Activated CD4-positive, alpha-beta T cell treated with anti-CD3 and anti-CD28 coated beads, Interleukin-2, amount 10 ng/mL, durations not matched to agents 24 days and 14 days (primary cell): ENCODE results near the gene TPX2. TPM values are rescaled to one million over a fixed set of nuclear protein-coding genes. Genes with fewer than 3 reads are reported as not detected.
"Not testable (repeated sequence)": the region's sequence is repeated elsewhere in the genome, so short reads cannot be mapped to it uniquely, and the experiment has no call there.

ENCODE experiments used
- DNase-seq: peaks from one replicate; pipeline ENCODE4 v3.0.0; 2022
- H3K27ac Mint-ChIP-seq: one replicate; pipeline ENCODE4 v1.8.0; 2022; ENCODE audit warnings: mild to moderate bottlenecking, mixed read lengths
- H3K27me3 Mint-ChIP-seq: one replicate; pipeline ENCODE4 v1.8.0; 2022; ENCODE audit warnings: mixed read lengths
- H3K36me3 Mint-ChIP-seq: one replicate; pipeline ENCODE4 v1.8.0; 2022; ENCODE audit warnings: low read depth, mild to moderate bottlenecking, mixed read lengths
- H3K4me1 Mint-ChIP-seq: one replicate; pipeline ENCODE4 v1.8.0; 2021; ENCODE audit warnings: mixed read lengths
- H3K4me3 Mint-ChIP-seq: one replicate; pipeline ENCODE4 v1.8.0; 2022; ENCODE audit warnings: mild to moderate bottlenecking, moderate library complexity, mixed read lengths
- H3K9me3 Mint-ChIP-seq: one replicate; pipeline ENCODE4 v1.8.0; 2021; ENCODE audit warnings: mixed read lengths
- intact Hi-C: fragments of 100-400 bp; cut with micrococcal nuclease; formaldehyde crosslinking; loops from one replicate; pipeline ENCODE4 v1.15.1; 2023
- total RNA-seq: library from RNA; stranded (reverse); gene quantifications from 2 replicates; pipeline ENCODE4 v1.2.3, GENCODE V29; 2022

Gene TPX2
- total RNA-seq, 1 donor from 2014 or later = 61.3 TPM

DNA sequence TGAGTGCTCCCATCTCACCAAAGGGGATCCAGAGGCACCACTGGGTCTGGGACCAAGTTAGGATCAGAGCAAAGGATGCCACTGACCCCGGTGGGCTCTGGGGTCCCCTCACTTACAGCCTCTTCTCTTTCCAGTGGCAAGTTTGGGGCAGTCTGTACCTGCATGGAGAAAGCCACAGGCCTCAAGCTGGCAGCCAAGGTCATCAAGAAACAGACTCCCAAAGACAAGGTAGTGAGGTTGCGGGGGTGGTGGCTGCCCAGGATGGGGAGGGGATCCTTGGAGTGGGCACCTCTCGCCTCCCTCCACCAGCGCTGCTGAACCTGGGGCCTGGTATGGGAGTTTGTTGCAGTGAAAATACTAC, 85.0 kb downstream of the TPX2 start:
- Mint-ChIP-seq H3K27me3 (peaks cover 5% of the 10 kb centered on the region), H3K4me1 (peaks cover 9% of the 10 kb centered on the region), H3K36me3 (no peaks in the 10 kb centered on the region), H3K4me3 (no peak overlapping the region), H3K9me3 (no peaks in the 10 kb centered on the region), H3K27ac (no peak overlapping the region)
- intact Hi-C loops = loop anchor here (10.0 kb wide), 1 partner anchor 211 kb away; no protein-coding TSS in a partner anchor
- DNase-seq = no peak

DNA sequence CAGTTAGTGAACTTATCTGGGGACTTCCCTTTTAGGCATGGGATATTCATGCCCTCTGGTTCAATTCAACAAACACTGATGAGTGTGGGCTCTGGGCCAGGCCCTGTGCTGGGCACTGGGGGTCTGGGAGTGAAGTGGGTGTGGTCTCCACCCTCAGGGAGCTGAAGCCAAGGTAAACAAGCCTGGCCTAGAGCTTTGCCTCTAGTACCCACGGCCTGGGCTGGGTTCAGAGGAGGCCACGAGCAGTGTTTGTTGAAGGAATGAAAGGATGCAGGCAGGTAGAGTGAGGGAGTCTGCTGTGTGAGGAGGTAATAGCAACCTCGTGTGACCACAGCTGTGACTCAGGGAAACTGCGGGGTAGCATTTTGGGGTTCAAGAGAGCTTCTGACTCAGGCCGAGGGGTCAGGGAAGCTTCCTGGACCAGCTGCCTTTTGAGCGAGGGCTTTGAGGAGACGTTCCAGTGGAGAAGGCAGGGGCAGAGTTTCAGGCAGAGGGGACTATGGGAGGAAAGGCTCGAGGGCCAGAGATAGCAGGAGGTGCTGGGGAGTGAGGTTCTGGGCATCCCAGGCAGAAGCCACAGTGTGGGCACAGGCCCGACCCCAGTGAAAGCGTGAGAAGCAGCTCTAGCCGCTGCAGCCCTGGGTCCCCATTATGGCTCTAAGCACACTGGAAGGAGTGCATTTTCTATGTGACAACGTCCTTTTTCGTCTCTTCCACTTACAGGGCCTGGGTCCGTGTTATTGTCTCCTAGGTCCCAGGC, 85.6 kb downstream of the TPX2 start:
- H3K9me3 Mint-ChIP-seq = no peaks in the 10 kb centered on the region
- no peak for DNase-seq
- peaks cover 5% of the 10 kb centered on the region for H3K27me3 Mint-ChIP-seq
- no peak overlapping the region for H3K4me3 Mint-ChIP-seq
- intact Hi-C loops = loop anchor here (10.0 kb wide), 1 partner anchor 210 kb away; no protein-coding TSS in a partner anchor
- peaks cover 9% of the 10 kb centered on the region for H3K4me1 Mint-ChIP-seq
- H3K27ac Mint-ChIP-seq = no peak overlapping the region
- H3K36me3 Mint-ChIP-seq = no peaks in the 10 kb centered on the region

DNA sequence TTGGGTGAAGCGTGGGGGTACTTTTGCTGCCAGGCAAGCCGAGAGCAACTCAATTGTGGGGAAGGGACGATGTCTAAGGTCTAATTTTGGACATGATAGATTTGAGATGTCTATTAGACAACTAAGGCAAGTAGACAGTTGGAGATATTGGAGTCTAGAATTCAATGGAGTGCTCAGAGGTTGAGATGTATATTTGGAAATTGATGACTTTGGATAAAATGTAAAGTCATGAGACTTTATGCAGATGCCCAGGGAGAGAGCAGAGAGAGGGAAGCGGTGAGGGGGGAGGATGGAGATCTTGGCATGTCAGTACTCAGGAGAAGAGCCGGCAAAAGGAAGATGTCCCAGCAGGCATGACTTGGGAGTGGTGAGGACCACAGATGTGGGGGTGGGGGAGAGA, 87.0 kb downstream of the TPX2 start:
- intact Hi-C loops = loop anchor here (10.0 kb wide), 1 partner anchor 209 kb away; no protein-coding TSS in a partner anchor
- no peak for DNase-seq
- Mint-ChIP-seq H3K36me3 (no peaks in the 10 kb centered on the region), H3K4me3 (no peak overlapping the region), H3K27ac (no peak overlapping the region), H3K9me3 (no peaks in the 10 kb centered on the region), H3K4me1 (peaks cover 9% of the 10 kb centered on the region), H3K27me3 (peaks cover 5% of the 10 kb centered on the region)

DNA sequence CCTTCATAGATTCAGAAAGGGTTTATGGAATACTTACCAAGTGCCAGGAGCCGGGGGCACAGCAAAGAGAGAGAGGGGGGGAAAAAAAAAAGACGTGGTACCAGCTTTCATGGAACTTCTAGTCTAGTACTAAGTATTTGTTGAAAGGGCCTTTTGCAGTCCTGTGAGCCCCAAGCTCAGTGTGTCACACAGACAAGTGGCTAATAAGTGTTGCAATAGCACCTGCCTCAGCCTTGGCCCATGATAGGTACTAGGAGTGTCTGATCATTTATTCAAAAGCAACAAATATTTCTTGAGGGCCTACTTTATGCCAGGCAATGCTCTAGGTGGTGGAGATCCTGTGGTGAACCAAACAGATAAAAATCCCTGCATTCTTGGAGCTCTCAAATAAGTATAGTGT, 88.0 kb downstream of the TPX2 start:
- DNase-seq = no peak
- no peak overlapping the region for H3K4me3 Mint-ChIP-seq
- peaks cover 2% of the 10 kb centered on the region for H3K27me3 Mint-ChIP-seq
- intact Hi-C loops = loop anchor here (10.0 kb wide), 1 partner anchor 208 kb away; no protein-coding TSS in a partner anchor
- no peak overlapping the region for H3K27ac Mint-ChIP-seq
- peaks cover 9% of the 10 kb centered on the region for H3K4me1 Mint-ChIP-seq
- H3K9me3 Mint-ChIP-seq = no peaks in the 10 kb centered on the region
- H3K36me3 Mint-ChIP-seq = no peaks in the 10 kb centered on the region

DNA sequence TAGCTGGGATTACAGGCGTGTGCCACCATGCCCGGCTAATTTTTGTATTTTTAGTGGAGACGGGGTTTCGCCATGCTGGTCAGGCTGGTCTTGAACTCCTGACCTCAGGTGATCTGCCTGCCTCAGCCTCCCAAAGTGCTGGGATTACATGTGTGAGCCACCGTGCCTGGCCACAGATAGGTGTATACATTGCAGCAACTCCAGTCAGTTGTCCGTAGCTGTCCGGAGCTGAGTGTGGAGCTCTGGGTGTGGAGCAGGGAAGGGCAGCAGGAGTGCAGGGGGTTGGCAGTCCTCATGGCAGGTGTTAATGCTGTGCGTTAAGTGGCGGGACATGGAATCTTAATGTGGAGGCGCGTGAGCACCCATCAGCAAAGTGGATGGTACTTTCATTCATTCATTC, 88.9 kb downstream of the TPX2 start:
- not testable (repeated sequence) for H3K9me3 Mint-ChIP-seq, DNase-seq, H3K27me3 Mint-ChIP-seq, H3K27ac Mint-ChIP-seq, H3K4me3 Mint-ChIP-seq, H3K4me1 Mint-ChIP-seq, H3K36me3 Mint-ChIP-seq
- intact Hi-C loops = loop anchor here (10.0 kb wide), 1 partner anchor 207 kb away; no protein-coding TSS in a partner anchor

DNA sequence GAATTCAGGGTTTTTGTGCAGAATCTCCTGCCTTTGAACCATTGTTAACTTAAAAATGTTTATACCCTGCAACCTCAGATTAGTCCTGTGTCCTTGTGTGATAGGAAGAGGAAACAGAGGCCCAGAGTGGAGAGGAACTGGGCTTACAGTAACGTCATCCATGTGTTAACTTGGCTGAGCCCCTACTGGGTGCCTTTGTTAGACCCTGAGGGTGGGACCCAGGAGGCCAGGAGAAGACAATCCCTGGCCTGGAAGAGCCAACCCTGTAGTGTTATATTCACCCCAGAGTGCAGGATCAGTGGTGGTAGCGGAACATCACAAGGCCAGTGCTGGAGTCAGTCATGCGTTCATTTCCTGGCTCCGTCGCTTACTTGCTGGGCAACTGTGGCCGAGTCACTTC, 90.6 kb downstream of the TPX2 start:
- Mint-ChIP-seq H3K4me3 (no peak overlapping the region), H3K27me3 (no peaks in the 10 kb centered on the region), H3K4me1 (no peaks in the 10 kb centered on the region), H3K9me3 (no peaks in the 10 kb centered on the region), H3K27ac (no peak overlapping the region), H3K36me3 (no peaks in the 10 kb centered on the region)
- intact Hi-C loops = loop anchor here (10.0 kb wide), 1 partner anchor 205 kb away; no protein-coding TSS in a partner anchor
- no peak for DNase-seq

DNA sequence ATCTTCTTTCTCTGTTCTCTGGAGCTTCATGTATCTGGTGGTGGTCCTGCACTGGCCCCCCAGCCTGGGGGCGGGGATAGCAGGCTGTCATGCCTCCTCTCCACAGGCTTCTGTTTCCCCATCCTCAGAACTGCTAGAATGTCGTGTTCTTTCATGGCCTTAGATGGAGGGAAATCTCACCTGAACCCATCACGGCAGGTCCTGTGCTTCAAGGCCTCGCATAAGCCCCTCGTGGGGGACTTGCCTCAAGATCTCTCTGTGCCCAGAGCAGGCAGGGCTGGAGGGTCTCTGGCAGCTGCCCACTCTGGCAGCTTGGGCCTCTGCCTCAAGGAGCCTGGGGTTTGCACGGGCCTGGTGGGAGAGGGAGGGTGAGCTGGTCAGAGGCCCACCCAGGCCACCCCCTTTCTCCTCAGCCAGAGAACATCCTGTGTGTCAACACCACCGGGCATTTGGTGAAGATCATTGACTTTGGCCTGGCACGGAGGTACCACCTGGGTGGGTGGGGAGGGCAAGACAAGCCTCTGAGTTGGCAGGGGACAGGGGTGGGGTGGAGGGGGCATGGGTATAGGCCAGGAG, 91.4 kb downstream of the TPX2 start:
- no peak for DNase-seq
- no peaks in the 10 kb centered on the region for H3K36me3 Mint-ChIP-seq
- intact Hi-C loops = no loop called here
- H3K4me1 Mint-ChIP-seq = no peaks in the 10 kb centered on the region
- no peak overlapping the region for H3K27ac Mint-ChIP-seq
- no peaks in the 10 kb centered on the region for H3K9me3 Mint-ChIP-seq
- no peak overlapping the region for H3K4me3 Mint-ChIP-seq
- H3K27me3 Mint-ChIP-seq = no peaks in the 10 kb centered on the region

DNA sequence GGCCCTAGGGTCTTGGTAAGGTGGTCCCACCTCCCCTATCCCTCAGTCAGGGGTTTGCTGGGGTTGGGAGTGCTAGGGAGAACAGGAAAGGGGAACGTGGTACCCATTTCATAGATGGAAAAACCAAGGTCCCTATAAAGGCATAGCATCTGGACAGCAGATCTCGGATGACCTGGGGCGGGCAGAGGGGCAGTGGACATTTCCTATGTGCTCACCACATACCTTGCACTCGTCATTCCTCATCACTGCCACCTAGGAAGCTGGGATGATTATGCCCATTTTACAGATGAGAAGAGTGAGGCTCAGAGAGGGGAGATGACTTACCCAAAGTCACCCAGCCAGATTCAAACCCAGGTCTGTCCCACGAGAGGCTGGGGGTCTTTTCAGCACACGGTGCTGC, 92.1 kb downstream of the TPX2 start:
- Mint-ChIP-seq H3K4me1 (peaks cover 4% of the 10 kb centered on the region), H3K27me3 (no peaks in the 10 kb centered on the region), H3K36me3 (no peaks in the 10 kb centered on the region), H3K4me3 (no peak overlapping the region), H3K9me3 (no peaks in the 10 kb centered on the region), H3K27ac (no peak overlapping the region)
- intact Hi-C loops = no loop called here
- DNase-seq = no peak

DNA sequence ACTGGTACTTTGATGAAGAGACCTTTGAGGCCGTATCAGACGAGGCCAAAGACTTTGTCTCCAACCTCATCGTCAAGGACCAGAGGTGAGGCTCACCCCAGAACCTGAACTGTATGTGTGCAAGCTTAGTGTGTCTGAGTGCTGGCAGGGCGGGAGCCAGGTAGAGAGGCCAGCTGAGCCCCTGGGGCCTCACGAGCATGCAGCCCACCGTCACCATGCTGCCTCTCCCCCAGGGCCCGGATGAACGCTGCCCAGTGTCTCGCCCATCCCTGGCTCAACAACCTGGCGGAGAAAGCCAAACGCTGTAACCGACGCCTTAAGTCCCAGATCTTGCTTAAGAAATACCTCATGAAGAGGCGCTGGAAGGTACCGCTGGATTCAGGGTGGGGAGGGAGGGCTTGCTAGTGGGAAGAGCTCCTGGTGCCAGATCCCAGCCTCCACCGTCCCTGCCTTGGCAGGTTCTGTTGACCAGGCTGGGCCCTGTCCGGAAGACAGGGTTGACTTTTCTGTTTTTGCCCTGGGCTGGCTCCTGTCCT, 92.7 kb downstream of the TPX2 start:
- H3K27ac Mint-ChIP-seq = no peak overlapping the region
- DNase-seq = no peak
- H3K27me3 Mint-ChIP-seq = no peaks in the 10 kb centered on the region
- H3K4me3 Mint-ChIP-seq = no peak overlapping the region
- intact Hi-C loops = no loop called here
- H3K36me3 Mint-ChIP-seq = no peaks in the 10 kb centered on the region
- peaks cover 9% of the 10 kb centered on the region for H3K4me1 Mint-ChIP-seq
- H3K9me3 Mint-ChIP-seq = no peaks in the 10 kb centered on the region

DNA sequence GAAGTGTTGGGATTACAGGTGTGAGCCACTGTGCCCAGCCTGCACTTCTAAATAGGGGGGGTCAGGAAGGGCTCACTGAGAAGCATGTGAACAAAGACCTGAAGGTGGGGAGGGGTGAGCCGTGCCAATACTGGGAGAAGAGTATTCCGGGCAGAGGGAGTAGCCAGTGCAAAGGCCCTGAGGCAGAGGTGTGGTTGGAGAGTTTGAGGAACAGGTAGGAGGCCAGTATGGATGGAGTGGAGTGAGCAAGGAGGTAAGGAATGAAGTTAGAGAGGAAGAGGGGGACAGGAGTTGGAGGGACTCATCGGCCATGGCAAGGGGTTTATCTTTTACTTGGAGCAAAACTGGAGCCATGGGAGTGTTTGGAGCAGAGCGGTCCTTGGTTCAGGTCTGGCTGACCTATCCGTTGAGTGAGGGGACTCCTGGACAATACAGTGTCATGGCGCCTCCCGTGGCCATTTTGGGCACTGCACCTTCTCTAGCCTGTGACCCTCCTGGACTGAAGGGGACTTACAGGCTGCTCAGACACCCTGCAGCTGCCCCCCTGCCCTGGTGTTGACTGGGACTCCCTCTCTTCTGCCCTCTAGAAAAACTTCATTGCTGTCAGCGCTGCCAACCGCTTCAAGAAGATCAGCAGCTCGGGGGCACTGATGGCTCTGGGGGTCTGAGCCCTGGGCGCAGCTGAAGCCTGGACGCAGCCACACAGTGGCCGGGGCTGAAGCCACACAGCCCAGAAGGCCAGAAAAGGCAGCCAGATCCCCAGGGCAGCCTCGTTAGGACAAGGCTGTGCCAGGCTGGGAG, 94.2 kb downstream of the TPX2 start:
- Mint-ChIP-seq H3K27ac (no peak overlapping the region), H3K4me3 (no peak overlapping the region), H3K9me3 (no peaks in the 10 kb centered on the region), H3K27me3 (no peaks in the 10 kb centered on the region), H3K36me3 (no peaks in the 10 kb centered on the region), H3K4me1 (peaks cover 9% of the 10 kb centered on the region)
- intact Hi-C loops = no loop called here
- peak; percentile 89 for DNase-seq

DNA sequence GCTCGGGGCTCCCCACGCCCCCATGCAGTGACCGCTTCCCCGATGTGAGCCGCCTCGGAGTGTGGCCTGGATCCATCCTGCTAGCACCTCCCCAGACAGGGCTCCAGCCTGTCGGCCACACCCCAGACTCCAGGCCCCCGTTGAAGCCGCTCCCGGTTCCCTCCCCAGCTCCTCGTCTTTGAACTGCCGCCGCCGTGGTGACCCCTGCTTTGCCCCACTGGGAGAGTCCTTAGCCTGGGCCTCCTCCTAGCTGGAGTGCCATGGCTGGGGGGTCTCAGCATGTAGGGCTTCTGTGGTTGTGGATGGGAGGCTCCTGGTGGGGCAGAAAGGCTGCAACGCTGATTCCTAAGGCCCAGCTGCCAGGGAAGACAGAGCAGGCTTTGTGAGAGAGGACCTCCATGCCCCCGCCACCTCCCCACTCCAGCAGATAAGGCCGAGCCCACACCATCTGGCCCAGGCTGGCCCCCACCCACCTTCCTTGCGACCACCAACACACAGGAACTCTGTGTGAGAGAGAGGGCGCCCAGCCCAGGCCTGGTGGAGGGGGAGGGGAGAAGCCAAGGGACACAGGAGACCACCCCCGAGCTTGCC, 94.9 kb downstream of the TPX2 start:
- no peaks in the 10 kb centered on the region for H3K27me3 Mint-ChIP-seq

DNA sequence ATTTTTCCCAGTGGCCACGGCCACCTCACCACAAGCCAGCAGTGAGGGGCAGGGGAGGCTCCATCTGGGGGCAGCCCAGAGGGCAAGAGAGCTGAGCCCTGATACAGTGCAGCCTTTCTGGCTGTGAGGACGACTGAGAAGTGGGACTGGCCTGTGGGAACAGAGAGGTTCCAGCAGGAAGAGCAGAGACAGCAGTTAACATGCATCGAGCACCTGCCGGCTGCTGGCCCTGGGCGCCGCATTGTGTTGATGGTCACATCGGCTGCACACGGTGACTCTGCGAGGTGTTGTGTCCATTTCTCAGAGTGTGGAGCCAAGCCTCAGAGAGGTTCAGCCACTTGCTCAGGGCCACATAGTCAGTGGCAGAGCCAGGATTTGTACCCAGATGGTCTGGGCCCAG, 96.5 kb downstream of the TPX2 start:
- H3K36me3 Mint-ChIP-seq = no peaks in the 10 kb centered on the region
- no peak overlapping the region for H3K27ac Mint-ChIP-seq
- H3K9me3 Mint-ChIP-seq = no peaks in the 10 kb centered on the region
- no peak for DNase-seq
- intact Hi-C loops = no loop called here
- H3K4me3 Mint-ChIP-seq = no peak overlapping the region
- H3K27me3 Mint-ChIP-seq = no peaks in the 10 kb centered on the region
- peaks cover 9% of the 10 kb centered on the region for H3K4me1 Mint-ChIP-seq

More for the DNA sequence above, 94.9 kb downstream of the TPX2 start:
- no peaks in the 10 kb centered on the region for H3K9me3 Mint-ChIP-seq
- intact Hi-C loops = no loop called here
- no peak overlapping the region for H3K4me3 Mint-ChIP-seq
- no peak overlapping the region for H3K27ac Mint-ChIP-seq
- no peak for DNase-seq
- peaks cover 9% of the 10 kb centered on the region for H3K4me1 Mint-ChIP-seq
- H3K36me3 Mint-ChIP-seq = no peaks in the 10 kb centered on the region

DNA sequence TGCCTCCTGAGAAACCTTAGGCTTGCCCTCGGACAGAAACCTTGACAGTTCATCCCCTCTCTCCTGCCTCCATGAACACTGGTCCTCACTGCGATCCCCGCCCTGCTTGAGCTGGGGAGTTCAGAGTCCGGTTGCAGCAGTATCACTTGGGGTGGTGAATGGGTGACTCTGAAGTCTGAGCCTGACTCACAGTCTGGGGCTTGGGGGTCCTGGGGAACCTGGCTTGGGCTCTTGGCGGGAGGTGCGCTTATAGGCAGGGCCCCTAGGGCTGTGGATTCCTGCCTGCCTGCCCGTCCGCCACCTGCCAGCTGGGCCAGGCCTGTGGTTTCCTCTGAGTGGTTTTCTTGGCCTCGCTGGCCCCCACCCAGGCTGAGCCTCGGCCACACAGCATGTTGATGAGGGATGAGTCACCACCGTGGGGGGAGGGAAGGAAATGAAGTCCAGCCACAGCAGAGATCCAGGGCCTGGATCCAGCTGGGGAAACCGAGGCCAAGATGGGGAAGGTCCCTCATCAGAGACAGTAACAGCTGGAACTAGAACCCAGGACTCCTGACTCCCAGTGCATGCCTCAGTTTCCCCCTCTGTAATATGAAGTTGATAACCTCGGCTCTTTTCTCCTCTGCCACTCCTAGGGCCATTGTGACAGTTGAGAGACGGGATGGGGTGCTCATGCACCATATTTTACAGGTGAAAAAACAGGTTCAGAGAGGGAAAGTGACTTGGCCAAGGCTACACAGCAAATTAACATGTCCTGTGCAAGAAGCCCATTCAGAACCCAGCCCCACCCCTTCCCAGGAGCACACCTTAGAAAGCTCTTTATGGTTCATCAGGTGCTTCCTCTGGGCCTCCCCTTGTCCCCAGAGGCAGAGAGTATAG, 97.1 kb downstream of the TPX2 start:
- intact Hi-C loops = no loop called here
- Mint-ChIP-seq H3K36me3 (no peaks in the 10 kb centered on the region), H3K4me1 (peaks cover 9% of the 10 kb centered on the region), H3K27ac (no peak overlapping the region), H3K4me3 (no peak overlapping the region), H3K9me3 (no peaks in the 10 kb centered on the region), H3K27me3 (no peaks in the 10 kb centered on the region)
- DNase-seq = peak; percentile 74
